ENCODE measurements around the gene CFI. TPM values are rescaled to one million over a fixed set of nuclear protein-coding genes. Genes with fewer than 3 reads are reported as not detected.

CFI gene
- total and polyA plus RNA-seq, 4 experiments from 2014 or later = not detected

DNA sequence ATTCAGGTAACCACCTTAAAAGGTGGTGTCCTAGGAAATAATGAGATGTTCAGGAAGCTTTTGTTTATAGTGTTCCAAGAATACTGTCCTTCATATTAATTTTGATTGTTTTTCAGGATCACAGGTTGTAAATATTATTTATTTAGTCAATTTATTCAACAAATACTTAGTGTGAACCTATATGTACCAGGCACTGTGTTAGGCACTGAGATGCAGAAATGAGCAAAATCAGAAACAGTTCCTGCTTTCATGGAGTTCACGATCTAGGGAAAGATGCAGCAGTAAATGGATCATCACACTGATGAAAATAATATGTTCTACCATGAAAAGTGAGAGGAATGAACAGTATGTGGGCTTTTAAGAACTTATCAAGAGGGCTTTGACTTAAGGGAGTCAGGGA is 53.7 kb downstream of the CFI start:
- H3K27me3 Mint-ChIP-seq = peaks cover 0 to 2% of the 10 kb centered on the region in 2 donors
- intact Hi-C loops (cut with micrococcal nuclease) = no loop called here
- H3K9me3 Mint-ChIP-seq = no peaks in the 10 kb centered on the region
- H3K27ac Mint-ChIP-seq = no peak overlapping the region
- no peak overlapping the region for H3K27ac ChIP-seq (ENCODE audit: low read depth, low read length)
- H3K9me3 ChIP-seq (ENCODE audit: control insufficient read depth in 1 of 2, low read length in 2 of 2) = no peaks in the 10 kb centered on the region
- CTCF ChIA-PET (ENCODE audit: partially characterized antibody) = no interaction called here
- no peaks in the 10 kb centered on the region for H3K36me3 Mint-ChIP-seq
- H3K4me3 ChIP-seq (ENCODE audit: low read length in 2 of 2) = no peak overlapping the region
- H3K4me1 ChIP-seq (ENCODE audit: insufficient read depth, low read length) = no peaks in the 10 kb centered on the region
- POLR2A ChIA-PET (ENCODE audit: partially characterized antibody) = no interaction called here
- H3K4me3 Mint-ChIP-seq = no peak overlapping the region
- no peaks in the 10 kb centered on the region for H3K4me1 Mint-ChIP-seq
- no peaks in the 10 kb centered on the region for H3K36me3 ChIP-seq (ENCODE audit: insufficient read depth, low read length)
- DNase-seq = no peak
- no peaks in the 10 kb centered on the region for H3K27me3 ChIP-seq (ENCODE audit: insufficient read depth, low read length)

DNA sequence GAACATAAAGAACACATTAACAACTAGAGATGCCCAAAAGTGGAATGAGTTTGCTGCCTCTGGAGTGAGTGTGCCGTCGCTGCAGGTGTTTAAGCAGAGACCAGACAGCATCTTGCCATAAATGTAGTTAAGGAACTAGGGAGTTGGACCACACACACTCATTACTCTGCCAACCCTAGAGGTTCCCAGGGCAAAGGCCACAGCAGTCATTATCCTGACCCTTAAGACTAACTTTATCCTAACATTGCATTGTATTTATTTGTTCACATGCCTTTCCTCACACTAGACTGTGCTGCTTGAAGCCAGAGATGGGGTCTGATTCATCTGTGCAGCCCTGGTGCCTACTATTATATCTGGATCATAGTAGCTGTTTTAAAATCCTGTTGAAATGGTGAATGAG is 55.1 kb downstream of the CFI start:
- POLR2A ChIA-PET (ENCODE audit: partially characterized antibody) = interaction anchor here (0.6 kb wide), 1 partner anchor 199 kb away, joined by 5 read pairs; no protein-coding TSS in a partner anchor
- intact Hi-C loops (cut with micrococcal nuclease) = no loop called here
- no peaks in the 10 kb centered on the region for H3K27me3 Mint-ChIP-seq
- no peak overlapping the region for H3K4me3 Mint-ChIP-seq
- no peaks in the 10 kb centered on the region for H3K4me1 Mint-ChIP-seq
- Histone ChIP-seq H3K9me3 (ENCODE audit: control insufficient read depth in 1 of 2, low read length in 2 of 2) (no peaks in the 10 kb centered on the region), H3K4me1 (ENCODE audit: insufficient read depth, low read length) (no peaks in the 10 kb centered on the region), H3K4me3 (ENCODE audit: low read length in 2 of 2) (no peak overlapping the region), H3K36me3 (ENCODE audit: insufficient read depth, low read length) (no peaks in the 10 kb centered on the region), H3K27ac (ENCODE audit: low read depth, low read length) (no peak overlapping the region), H3K27me3 (ENCODE audit: insufficient read depth, low read length) (no peaks in the 10 kb centered on the region)
- CTCF ChIA-PET (ENCODE audit: partially characterized antibody) = no interaction called here
- H3K9me3 Mint-ChIP-seq = no peaks in the 10 kb centered on the region
- no peak overlapping the region for H3K27ac Mint-ChIP-seq
- H3K36me3 Mint-ChIP-seq = no peaks in the 10 kb centered on the region
- DNase-seq = no peak

- Mint-ChIP-seq H3K36me3 (no peaks in the 10 kb centered on the region), H3K4me1 (no peaks in the 10 kb centered on the region), H3K27me3 (no peaks in the 10 kb centered on the region), H3K4me3 (no peak overlapping the region), H3K27ac (no peak overlapping the region), H3K9me3 (no peaks in the 10 kb centered on the region)
- intact Hi-C loops (cut with micrococcal nuclease) = no loop called here
- Histone ChIP-seq H3K4me3 (ENCODE audit: low read length in 2 of 2) (no peak overlapping the region), H3K27ac (ENCODE audit: low read depth, low read length) (no peak overlapping the region), H3K9me3 (ENCODE audit: control insufficient read depth in 1 of 2, low read length in 2 of 2) (no peaks in the 10 kb centered on the region), H3K27me3 (ENCODE audit: insufficient read depth, low read length) (no peaks in the 10 kb centered on the region), H3K4me1 (ENCODE audit: insufficient read depth, low read length) (no peaks in the 10 kb centered on the region), H3K36me3 (ENCODE audit: insufficient read depth, low read length) (no peaks in the 10 kb centered on the region)
- no peak for DNase-seq
- CTCF ChIA-PET (ENCODE audit: partially characterized antibody) = no interaction called here
- POLR2A ChIA-PET (ENCODE audit: partially characterized antibody) = interaction anchor here (0.6 kb wide), 1 partner anchor 198 kb away, joined by 5 read pairs; no protein-coding TSS in a partner anchor
Observed at GRCh38 chr4:109745830-109746229, 56.0 kb downstream of the CFI start.

- H3K36me3 Mint-ChIP-seq = no peaks in the 10 kb centered on the region
- no peak overlapping the region for H3K27ac ChIP-seq (ENCODE audit: low read depth, low read length)
- no peaks in the 10 kb centered on the region for H3K9me3 ChIP-seq (ENCODE audit: control insufficient read depth in 1 of 2, low read length in 2 of 2)
- no peaks in the 10 kb centered on the region for H3K9me3 Mint-ChIP-seq
- H3K4me3 Mint-ChIP-seq = no peak overlapping the region
- DNase-seq = no peak
- H3K4me1 ChIP-seq (ENCODE audit: insufficient read depth, low read length) = no peaks in the 10 kb centered on the region
- no peaks in the 10 kb centered on the region for H3K36me3 ChIP-seq (ENCODE audit: insufficient read depth, low read length)
- intact Hi-C loops (cut with micrococcal nuclease) = loop anchor here (10.0 kb wide), 1 partner anchor 455 kb away; the partner anchor contains the start of gene ELOVL6
- peaks cover 4% of the 10 kb centered on the region for H3K27me3 ChIP-seq (ENCODE audit: insufficient read depth, low read length)
- ChIA-PET CTCF (ENCODE audit: partially characterized antibody) (no interaction called here), POLR2A (ENCODE audit: partially characterized antibody) (no interaction called here)
- H3K4me1 Mint-ChIP-seq = no peaks in the 10 kb centered on the region
- no peak overlapping the region for H3K27ac Mint-ChIP-seq
- H3K27me3 Mint-ChIP-seq = peaks cover 0 to 4% of the 10 kb centered on the region in 2 donors
- H3K4me3 ChIP-seq (ENCODE audit: low read length in 2 of 2) = no peak overlapping the region
Observed at GRCh38 chr4:109739547-109739946, 62.3 kb downstream of the CFI start.

DNA sequence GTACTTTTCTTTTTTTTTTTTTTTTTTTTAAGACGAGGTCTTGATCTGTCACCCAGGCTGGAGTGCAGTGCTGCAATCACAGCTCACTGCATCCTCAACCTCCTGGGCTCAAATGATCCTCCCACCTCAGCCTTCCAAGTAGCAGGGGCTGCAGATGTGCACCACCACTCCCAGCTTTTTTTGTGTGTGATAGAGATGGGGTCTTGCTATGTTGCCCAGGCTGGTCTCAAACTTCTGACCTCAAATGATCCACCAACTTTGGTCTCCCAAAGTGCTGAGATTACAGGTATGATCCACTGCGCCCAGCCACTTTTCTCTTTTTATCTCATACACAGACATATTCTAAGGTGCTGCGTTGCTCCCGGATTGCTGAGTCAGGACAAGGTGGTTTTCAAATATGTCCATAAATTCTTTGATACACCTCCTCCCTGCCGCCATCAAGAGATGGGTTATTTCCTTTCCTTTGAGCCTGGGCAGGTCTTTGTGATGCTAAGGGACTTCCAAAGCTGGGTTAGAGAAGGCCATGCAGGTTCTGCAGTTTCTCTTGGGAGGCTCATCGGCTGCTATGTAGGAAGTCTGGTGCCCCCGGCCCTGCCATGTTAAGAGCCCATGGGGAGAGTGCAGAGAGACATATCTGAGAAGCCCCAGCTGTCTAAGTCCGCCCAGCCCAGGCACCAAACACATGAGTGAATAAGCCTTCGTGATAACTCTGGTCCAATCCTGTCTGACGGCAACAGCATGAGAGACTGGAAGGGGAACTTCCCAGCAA is 63.5 kb downstream of the CFI start:
- Histone ChIP-seq H3K36me3 (ENCODE audit: insufficient read depth, low read length) (no peaks in the 10 kb centered on the region), H3K27me3 (ENCODE audit: insufficient read depth, low read length) (peaks cover 4% of the 10 kb centered on the region), H3K9me3 (ENCODE audit: control insufficient read depth in 1 of 2, low read length in 2 of 2) (no peaks in the 10 kb centered on the region), H3K27ac (ENCODE audit: low read depth, low read length) (no peak overlapping the region), H3K4me1 (ENCODE audit: insufficient read depth, low read length) (no peaks in the 10 kb centered on the region), H3K4me3 (ENCODE audit: low read length in 2 of 2) (no peak overlapping the region)
- POLR2A ChIA-PET (ENCODE audit: partially characterized antibody) = interaction anchor here (0.6 kb wide), 1 partner anchor 302 kb away, joined by 3 read pairs; no protein-coding TSS in a partner anchor
- Mint-ChIP-seq H3K4me3 (no peak overlapping the region), H3K27ac (no peak overlapping the region), H3K36me3 (no peaks in the 10 kb centered on the region), H3K9me3 (no peaks in the 10 kb centered on the region), H3K4me1 (no peaks in the 10 kb centered on the region), H3K27me3 (peaks cover 1 to 4% of the 10 kb centered on the region in 2 donors)
- no peak for DNase-seq
- CTCF ChIA-PET (ENCODE audit: partially characterized antibody) = no interaction called here
- intact Hi-C loops (cut with micrococcal nuclease) = loop anchor here (10.0 kb wide), 1 partner anchor 457 kb away; the partner anchor contains the start of gene ELOVL6

DNA sequence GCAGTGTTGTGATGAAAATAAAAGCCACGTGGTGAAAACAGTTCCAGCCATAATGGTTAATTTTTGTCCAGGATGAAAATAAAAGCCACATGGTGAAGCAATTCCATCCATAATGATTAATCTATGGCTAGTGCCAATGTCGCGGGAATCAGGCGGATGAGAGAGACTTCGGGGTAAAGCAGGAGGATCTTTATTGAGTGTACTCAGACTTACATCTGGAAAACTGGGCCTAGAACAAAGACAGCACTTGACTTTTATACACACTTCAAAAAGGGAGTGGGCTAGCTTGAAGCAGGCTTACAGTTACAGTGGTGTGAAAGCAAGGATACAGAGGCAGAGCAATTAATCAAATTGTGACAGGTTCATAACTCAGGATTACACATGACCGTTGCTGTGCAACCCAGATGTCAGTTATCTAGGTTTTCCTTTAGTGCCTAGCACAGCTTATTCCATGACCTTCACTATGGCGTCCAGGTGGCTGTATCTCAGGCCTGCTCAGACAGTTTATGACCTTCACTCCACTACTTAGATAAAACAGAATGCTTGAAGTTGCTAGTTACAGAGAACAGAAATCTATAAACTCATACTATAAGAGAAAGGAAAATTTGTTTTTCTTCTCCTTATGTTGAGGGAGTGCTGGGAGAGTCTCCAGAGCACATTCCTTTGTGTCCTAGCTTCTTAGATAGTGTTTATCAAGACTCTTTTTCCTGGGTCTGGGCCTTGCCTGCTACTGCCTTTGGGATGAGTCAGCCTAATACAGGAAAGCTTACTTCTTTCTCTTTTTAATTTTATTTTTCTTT is 66.0 kb downstream of the CFI start:
- CTCF ChIA-PET (ENCODE audit: partially characterized antibody) = no interaction called here
- POLR2A ChIA-PET (ENCODE audit: partially characterized antibody) = no interaction called here
- no peak for DNase-seq
- no peaks in the 10 kb centered on the region for H3K9me3 Mint-ChIP-seq
- H3K4me1 Mint-ChIP-seq = no peaks in the 10 kb centered on the region
- H3K27me3 Mint-ChIP-seq = peaks cover 1 to 4% of the 10 kb centered on the region in 2 donors
- H3K4me3 Mint-ChIP-seq = no peak overlapping the region
- intact Hi-C loops (cut with micrococcal nuclease) = loop anchor here (10.0 kb wide), 1 partner anchor 459 kb away; the partner anchor contains the start of gene ELOVL6
- Histone ChIP-seq H3K4me1 (ENCODE audit: insufficient read depth, low read length) (no peaks in the 10 kb centered on the region), H3K27me3 (ENCODE audit: insufficient read depth, low read length) (peaks cover 4% of the 10 kb centered on the region), H3K36me3 (ENCODE audit: insufficient read depth, low read length) (no peaks in the 10 kb centered on the region), H3K9me3 (ENCODE audit: control insufficient read depth in 1 of 2, low read length in 2 of 2) (no peaks in the 10 kb centered on the region), H3K27ac (ENCODE audit: low read depth, low read length) (no peak overlapping the region), H3K4me3 (ENCODE audit: low read length in 2 of 2) (no peak overlapping the region)
- no peaks in the 10 kb centered on the region for H3K36me3 Mint-ChIP-seq
- H3K27ac Mint-ChIP-seq = no peak overlapping the region

DNA sequence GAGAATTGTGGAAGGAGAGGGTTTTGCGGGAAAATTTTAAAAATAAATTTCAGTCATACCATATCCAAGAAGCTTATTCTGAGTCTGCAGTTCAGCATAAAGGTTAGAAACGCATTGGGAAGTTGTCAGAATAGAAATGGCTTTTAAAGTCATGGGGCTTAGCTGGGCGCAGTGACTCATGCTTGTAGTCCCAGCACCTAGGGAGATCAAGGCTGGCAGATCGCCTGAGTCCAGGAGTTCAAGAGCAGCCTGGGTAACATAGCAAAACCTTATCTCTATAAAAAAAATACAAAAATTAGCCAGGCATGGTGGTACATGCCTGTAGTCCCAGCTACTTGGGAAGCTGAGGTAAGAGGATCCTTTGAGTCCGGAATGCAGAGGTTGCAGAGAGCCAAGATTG is 68.1 kb downstream of the CFI start:
- no peaks in the 10 kb centered on the region for H3K9me3 Mint-ChIP-seq
- POLR2A ChIA-PET (ENCODE audit: partially characterized antibody) = no interaction called here
- DNase-seq = no peak
- no peak overlapping the region for H3K27ac ChIP-seq (ENCODE audit: low read depth, low read length)
- peaks cover 1% of the 10 kb centered on the region in 2 donors for H3K27me3 Mint-ChIP-seq
- CTCF ChIA-PET (ENCODE audit: partially characterized antibody) = interaction anchor here (0.6 to 1.5 kb wide), 2 partner anchors 32 to 436 kb away, joined by 3 read pairs; no protein-coding TSS in a partner anchor
- peaks cover 8 to 14% (median 10%) of the 10 kb centered on the region in 4 donors for H3K4me1 Mint-ChIP-seq
- peaks cover 8% of the 10 kb centered on the region for H3K4me1 ChIP-seq (ENCODE audit: insufficient read depth, low read length)
- H3K9me3 ChIP-seq (ENCODE audit: control insufficient read depth in 1 of 2, low read length in 2 of 2) = no peaks in the 10 kb centered on the region
- no peak overlapping the region for H3K27ac Mint-ChIP-seq
- no peaks in the 10 kb centered on the region for H3K36me3 ChIP-seq (ENCODE audit: insufficient read depth, low read length)
- no peak overlapping the region for H3K4me3 Mint-ChIP-seq
- H3K36me3 Mint-ChIP-seq = peaks cover 0 to 1% of the 10 kb centered on the region in 2 donors
- H3K4me3 ChIP-seq (ENCODE audit: low read length in 2 of 2) = no peak overlapping the region
- H3K27me3 ChIP-seq (ENCODE audit: insufficient read depth, low read length) = peaks cover 4% of the 10 kb centered on the region
- intact Hi-C loops (cut with micrococcal nuclease) = loop anchor here (10.0 kb wide), 1 partner anchor 461 kb away; the partner anchor contains the start of gene ELOVL6

Measured in CD4-positive, alpha-beta memory T cell (primary cell).